GM19395 (cell line): ENCODE results near the gene TMPRSS4.

Experiments used
- ATAC-seq: cut with Tn5 transposase; IDR thresholded peaks from one replicate; pipeline ENCODE4 v1.9.1; 2021; ENCODE audit warnings: mild to moderate bottlenecking, moderate library complexity; ENCODE audit not compliant: unreplicated experiment

The TMPRSS4 gene

DNA sequence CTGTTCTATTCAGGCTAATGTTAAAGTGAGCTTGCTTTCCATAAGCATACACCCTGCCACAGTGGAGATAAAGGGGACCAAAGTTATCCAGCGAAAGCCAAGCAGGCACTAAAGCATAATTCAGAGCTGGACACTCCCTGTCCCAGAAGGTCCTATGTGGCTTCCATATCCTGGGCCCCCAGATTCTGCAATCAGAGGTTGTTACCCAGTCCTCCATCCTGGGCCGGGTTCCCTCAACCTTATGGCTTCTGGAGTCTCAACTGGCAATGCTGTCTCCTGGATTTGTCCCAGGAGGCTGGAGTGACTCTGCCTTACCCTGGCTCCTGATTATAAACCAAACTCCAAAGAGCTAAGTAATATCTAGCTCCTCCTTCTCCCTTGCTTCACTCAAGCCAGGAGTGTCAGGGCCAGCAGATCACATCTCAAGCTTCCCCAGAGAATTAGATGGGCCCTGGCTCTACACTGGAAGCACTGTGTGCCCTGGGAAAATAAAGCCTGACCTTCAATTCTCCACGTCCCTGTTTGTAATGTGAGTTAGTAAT is 23.9 kb downstream of the TMPRSS4 start:
- no peak for ATAC-seq

DNA sequence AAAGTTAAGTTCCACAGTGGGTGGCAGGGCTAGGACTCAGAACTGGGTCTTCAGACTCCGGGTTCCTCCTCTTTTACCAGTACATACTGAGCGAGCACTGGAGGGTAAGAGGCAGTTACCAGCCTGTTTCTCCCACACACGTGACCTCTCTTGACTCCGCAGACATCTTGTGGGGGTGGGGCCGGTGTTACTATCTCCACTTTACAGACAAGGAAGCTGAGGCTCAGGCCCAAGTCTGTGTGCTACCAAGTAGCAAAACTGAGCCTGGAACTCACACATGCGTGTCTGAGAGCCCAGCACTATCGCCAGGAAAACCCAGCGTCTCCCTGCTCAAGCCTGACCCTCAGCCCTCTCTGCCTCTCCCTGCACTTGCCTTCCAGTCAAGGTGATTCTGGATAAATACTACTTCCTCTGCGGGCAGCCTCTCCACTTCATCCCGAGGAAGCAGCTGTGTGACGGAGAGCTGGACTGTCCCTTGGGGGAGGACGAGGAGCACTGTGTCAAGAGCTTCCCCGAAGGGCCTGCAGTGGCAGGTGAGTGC is 25.9 kb downstream of the TMPRSS4 start:
- ATAC-seq = no peak

DNA sequence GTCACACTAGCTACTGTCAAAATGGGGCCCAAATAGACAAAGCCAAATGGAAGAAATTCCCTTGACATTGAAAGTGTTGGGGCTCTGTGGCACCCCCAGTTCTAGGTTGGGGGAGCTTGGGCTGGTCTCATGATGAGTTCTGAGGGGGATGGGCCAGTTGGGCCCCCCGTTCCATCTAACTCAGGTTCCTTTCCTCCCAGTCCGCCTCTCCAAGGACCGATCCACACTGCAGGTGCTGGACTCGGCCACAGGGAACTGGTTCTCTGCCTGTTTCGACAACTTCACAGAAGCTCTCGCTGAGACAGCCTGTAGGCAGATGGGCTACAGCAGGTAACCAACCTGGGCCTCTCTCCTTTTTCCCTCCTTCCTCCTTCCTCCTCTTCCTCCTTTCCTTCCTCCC is 27.6 kb downstream of the TMPRSS4 start:
- no peak for ATAC-seq

DNA sequence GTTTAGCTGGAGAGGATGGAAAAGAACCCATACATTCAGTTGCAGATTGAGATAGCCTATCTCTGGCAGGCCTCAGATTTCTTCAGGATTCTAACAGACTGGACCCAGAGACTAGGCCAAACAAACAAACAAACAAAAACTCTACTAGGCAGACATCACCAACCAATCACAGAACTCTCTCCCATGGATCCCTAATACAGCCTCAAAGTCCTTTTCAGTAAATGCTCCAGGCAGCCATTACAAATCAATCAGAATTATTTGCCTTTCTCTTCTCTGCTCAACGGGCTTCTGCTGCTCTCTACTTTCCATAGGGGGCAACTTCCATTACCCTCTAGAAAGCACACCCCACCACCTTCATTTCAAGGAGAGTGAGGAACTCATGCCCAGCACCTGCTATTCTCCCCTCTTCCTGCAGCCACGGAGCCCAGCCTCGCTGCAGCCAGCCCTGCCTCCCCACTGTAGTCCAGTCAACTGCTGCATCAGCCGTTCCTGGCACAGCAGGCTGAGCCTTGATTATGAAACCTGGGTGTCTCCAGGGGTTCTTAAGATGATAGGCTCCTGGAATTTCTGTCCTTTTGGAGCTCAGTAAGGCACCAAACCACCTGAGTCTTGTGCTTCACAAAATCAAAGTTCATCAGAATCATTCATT is 28.9 kb downstream of the TMPRSS4 start:
- ATAC-seq = no peak

DNA sequence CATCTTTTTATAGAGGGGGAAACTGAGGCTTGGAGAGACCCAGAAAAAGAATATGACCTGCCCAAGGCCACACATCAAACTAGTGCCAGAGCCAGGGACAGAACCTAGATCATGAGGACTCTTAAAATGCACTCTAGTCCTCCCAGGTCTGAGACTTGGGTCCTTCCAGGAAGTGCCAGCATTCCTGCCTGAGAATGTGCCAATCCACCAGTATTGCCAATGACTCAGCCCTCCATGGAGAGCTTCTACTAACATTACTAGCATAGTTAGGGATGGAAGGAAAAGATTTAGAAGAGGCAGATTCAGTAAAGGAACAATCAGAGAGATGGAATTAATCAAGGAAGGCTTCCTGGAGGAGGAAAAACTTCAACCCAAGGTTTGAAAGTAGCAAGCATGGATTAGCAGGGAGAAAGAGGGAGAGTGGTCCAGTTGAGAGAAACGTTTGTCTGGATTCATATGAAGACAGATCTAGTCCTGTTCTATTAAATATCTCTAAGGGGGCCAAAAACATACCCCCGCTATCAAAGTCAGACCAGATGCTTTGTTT is 30.0 kb downstream of the TMPRSS4 start:
- no peak for ATAC-seq

DNA sequence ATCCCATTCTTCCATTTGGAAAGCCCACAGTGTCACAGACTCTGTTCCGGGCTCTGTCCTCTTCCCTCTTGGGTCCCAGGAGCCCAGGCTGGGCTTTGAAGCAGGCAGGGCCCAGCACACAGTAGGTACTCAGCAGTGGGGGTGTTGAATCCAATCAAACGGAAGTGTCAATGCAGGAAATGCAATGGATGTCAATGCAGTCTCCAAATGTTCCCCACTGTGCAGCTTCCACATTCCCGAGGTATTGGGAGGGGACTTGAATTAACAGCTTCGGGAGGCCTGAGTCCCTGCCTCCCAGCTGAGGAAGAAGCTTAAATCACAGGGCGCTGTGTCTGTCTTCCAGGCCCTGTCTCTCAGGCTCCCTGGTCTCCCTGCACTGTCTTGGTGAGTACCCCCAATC is 31.6 kb downstream of the TMPRSS4 start:
- ATAC-seq = no peak

DNA sequence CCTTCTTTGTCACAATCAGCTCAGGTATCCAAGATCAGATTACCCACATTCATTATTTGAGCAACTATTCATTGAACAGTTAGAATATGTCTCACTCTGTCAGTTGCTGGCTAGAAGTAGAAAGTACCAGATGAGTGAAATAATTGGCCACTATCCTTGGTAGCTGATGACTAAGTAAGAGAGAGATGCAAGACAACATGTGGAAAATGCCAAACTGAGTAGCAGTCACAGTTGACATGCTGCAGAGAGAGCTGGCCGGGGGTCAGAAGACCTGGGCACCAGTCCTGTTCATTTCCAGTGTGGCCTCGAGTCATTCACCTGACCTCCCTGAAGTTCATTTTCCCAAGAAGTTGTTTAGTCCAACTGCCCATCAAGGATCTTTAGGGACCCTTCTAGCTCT is 32.4 kb downstream of the TMPRSS4 start:
- ATAC-seq = no peak

DNA sequence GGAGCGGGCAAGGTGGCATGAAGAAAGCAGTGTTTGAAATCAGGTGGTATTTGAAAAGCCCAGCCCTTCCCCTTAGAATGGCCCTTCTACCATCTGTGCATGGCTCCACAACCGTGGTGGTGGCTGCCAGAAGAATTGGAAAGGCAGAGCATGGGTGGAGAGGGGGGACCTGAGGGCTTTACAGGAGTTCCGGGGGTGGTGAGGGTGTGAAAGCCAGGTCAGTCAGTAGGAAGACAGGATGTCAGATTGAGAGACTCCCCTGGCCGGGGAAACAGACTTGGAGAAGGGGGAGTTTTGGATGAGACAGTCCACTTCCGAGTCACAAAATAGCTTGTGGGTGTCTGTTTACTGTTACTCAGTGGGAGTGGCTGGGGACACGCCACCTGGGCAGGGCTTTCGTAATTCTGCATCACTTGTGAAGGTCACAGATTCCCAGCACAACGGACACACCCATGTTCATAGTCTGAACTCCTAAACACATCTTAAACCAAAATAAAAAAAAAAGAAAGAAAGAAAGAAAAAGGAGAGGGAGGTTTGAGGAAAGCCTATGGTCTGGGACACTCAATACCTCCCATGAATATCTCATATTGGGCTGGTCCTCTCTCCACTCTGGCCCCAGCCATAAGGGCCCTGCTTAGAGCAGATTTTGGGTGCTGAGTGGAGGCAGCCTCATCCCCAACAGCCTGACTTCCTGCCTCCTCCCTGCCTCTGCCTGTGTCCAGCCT is 34.3 kb downstream of the TMPRSS4 start:
- ATAC-seq = no peak

DNA sequence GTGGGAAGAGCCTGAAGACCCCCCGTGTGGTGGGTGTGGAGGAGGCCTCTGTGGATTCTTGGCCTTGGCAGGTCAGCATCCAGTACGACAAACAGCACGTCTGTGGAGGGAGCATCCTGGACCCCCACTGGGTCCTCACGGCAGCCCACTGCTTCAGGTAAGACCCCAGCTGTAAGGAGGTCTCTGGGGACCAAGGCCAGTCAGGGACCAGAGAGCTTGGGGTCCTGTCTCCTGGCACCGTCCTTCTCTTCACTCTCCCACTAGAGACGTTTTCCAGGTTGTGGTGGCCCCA is 34.8 kb downstream of the TMPRSS4 start:
- no peak for ATAC-seq

DNA sequence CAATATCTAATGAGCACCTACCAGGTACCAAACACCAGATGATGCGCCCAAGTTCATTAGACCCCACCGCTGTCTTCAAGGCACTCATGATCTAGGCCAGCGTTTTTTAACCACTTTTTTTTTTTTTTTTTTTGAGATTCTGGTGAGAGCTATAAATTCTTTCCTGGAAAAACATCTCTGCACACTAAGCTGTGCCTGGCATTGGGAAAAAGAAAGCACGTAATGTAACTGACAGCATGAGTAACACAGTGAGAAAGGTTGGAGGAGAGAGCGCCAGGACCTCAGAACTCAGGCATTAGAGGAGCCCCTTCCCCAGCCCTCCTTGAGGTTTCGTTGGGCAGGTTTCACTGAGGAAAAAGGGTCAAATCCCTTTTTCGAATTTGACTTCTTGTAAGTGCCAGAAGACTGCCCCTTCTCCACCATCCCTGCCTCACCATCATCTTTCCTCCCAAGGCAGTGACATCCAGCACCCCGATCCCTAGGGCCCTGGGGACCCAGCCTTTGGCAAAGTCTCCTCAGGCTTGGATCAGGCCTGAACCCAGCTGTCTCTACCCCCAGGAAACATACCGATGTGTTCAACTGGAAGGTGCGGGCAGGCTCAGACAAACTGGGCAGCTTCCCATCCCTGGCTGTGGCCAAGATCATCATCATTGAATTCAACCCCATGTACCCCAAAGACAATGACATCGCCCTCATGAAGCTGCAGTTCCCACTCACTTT is 36.0 kb downstream of the TMPRSS4 start:
- ATAC-seq = no peak

DNA sequence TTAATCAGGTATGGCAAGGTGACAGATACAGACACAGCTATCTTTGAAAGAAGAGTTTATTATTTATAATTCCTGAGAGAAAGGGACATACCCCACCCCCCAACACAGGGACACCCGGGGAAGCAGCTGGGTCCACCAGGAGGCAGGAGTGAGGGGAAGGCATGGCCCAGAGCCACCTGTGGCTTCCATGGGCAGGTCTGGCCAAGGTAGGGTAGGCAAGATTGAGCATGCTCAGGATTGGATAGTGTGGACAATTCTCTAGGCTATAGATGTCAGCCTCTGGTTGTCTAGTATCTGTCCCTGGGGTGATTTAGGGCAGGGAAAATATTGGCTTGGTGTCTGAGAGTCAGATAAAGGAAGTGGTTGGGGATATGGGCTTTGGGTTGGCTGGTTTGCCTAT is 37.4 kb downstream of the TMPRSS4 start:
- ATAC-seq = no peak

DNA sequence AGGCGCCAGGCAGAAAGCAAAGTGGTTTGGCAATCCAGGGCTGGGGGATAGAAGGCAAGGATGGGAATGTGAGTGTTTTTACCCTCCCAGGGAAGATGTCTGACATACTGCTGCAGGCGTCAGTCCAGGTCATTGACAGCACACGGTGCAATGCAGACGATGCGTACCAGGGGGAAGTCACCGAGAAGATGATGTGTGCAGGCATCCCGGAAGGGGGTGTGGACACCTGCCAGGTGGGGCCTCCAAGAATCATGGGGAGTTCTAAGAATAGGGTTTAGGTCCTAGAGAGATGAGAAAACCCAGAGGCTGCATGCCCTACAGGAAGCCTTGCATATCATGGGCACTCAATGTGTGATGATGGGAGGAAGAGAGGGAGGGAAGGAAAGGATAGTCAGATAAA is 38.2 kb downstream of the TMPRSS4 start:
- ATAC-seq = no peak

DNA sequence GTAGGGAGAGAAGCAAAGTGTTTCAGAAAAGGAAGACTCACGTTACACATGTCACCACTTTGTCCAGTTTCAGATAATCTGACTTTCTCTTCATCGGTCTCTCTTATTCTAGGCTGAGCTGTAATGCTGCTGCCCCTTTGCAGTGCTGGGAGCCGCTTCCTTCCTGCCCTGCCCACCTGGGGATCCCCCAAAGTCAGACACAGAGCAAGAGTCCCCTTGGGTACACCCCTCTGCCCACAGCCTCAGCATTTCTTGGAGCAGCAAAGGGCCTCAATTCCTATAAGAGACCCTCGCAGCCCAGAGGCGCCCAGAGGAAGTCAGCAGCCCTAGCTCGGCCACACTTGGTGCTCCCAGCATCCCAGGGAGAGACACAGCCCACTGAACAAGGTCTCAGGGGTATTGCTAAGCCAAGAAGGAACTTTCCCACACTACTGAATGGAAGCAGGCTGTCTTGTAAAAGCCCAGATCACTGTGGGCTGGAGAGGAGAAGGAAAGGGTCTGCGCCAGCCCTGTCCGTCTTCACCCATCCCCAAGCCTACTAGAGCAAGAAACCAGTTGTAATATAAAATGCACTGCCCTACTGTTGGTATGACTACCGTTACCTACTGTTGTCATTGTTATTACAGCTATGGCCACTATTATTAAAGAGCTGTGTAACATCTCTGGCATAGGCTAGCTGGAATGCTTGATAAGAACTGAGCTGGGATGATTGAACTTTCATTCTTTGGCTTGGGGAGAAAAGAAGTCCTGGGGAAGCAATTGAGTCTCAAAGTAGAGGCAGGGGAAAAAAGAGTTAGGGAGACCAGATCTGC is 41.1 kb downstream of the TMPRSS4 start:
- no peak for ATAC-seq

DNA sequence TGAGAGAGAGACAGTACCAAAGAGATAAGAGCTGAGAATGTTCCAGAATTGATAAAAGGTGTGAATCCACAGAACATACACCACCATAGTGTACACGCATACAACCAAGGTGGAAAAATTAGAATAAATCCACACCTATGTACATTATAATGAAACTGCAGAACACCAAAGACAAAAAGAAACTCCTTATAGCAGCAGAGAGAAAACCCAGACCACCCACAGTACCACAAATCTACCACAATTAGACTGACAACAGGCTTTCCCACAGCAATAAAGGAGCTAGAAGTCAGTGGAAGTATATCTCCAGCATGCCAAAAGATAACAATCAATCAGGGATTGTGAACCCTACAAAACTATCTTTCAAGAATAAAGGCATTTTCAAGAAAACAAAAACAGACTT is 43.9 kb downstream of the TMPRSS4 start:
- no peak for ATAC-seq

DNA sequence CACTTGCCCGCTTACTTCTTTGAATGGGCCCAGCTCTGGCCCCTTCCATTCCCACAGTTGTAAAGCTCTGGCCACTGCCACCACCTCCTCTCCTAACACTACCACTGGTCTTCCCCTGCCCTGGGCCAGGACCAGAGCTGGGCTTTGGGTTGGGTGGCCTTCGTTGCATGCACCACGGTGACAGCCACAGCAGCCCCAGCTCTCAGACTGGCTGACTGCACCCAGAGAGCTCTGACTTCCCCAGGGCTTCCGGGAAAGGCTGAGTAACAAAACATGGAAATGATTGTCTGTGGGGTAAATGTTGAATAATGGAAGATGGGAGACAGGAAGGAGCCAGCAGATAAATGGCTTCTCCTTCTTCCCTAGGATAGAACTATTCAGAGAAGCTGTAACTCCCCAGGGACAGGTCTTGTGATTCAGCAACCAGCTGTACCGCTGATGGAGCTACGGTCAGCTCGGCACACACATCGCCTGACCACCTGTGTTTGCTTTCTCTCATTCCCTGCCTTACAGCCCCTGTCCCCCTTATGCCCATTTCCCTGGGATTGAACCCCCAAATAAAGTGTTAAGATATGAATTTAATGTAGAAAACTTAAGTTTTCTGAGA is 48.2 kb downstream of the TMPRSS4 start:
- no peak for ATAC-seq

DNA sequence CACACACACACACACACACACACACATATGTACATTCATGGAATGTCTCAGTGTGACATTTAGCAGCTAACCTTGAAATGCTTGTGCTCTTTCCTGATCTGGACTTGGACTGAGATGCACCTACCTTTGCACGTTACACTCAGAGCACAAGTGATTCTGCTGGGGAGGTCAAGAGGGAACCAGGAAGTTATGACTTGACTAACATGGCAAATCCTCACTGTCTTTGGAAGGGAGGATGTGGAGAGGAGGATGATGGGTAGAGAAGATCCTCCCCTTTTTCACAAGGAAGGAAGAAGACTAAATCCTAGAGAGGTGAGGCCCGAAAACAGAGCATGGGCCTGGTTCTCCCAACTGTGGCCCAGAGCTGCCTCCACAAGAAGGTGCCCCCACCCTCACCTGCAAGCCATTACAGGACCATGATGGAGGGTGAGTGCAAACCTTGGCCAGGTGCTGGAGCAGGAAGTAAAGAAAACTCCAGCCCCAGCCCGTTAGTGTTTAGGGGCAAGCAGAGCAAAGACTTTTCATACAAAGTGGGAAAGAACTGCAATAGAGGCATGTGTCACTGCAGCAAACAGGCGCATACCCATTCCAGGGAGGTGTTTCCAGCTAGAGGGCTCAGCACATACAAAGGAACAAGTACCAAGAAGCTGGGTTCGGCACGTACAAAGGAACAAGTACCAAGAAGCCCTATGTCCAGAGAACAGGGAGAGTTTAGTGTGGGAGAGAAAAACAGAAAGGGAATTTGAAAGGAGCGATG is 49.4 kb downstream of the TMPRSS4 start:
- no peak for ATAC-seq

DNA sequence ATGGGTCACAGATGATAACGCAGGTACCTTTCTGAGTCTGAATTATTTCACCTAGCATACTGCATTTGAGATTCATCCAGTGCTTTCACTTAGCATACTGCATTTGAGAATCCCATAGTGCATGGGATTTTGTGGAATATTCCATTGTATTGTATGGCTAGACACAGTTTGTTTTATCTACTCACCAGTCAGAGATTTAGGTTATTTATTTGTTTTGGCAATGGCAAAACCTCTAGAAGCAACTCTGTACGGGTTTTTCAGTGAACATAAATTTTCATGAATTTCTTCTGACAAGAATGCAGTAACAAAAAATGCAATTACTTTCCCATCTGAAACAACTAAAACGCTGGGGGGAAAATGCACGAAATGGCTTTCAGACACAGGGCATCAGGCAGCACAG is 51.4 kb downstream of the TMPRSS4 start:
- ATAC-seq = no peak

DNA sequence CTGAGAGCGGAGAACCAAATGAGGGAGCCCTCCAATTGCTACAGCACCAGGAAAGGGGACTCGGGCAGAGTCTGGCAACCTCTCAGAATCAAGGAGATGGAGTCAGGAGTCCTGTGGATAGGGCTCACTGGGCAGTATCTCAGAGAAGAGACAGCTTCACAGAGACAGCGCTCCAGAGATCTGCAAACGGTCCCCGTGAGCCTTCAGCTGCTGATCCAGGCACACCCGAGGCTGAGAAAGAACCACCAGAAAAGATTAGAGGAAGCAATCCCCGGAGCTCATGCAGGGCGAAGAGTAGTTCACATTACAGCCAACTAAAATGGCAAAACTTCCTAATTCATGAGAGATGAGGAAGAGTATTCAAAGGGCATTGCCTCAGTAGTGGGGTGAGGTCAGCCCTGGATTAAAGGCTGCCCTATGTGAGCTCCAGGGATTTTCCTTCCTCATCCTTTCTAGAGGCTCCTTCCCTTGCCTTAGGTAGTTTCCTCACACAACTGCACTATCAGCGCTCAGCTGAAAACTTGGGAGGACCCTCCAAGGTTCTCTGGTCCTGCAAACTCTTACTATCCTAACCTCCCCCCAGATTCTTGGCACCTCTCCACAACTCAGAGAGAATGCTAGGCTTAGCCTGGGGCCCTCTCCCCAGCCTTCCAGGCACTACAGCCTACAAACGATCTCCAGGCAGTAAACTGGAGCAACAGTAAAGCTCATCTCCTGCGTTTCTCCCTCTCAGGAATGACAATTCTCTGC is 52.0 kb downstream of the TMPRSS4 start:
- ATAC-seq = no peak
